Activated CD4-positive, alpha-beta T cell treated with anti-CD3 and anti-CD28 coated beads, Interleukin-2, amount 10 ng/mL, durations not matched to agents 24 days and 14 days (primary cell): ENCODE results near the gene GCNT4. TPM values are rescaled to one million over a fixed set of nuclear protein-coding genes. Genes with fewer than 3 reads are reported as not detected.
"Not testable (repeated sequence)": the region's sequence is repeated elsewhere in the genome, so short reads cannot be mapped to it uniquely, and the experiment has no call there.

Experiments
- DNase-seq: peaks from one replicate; pipeline ENCODE4 v3.0.0; 2022
- H3K27ac Mint-ChIP-seq: one replicate; pipeline ENCODE4 v1.8.0; 2022; ENCODE audit warnings: mild to moderate bottlenecking, mixed read lengths
- H3K27me3 Mint-ChIP-seq: one replicate; pipeline ENCODE4 v1.8.0; 2022; ENCODE audit warnings: mixed read lengths
- H3K36me3 Mint-ChIP-seq: one replicate; pipeline ENCODE4 v1.8.0; 2022; ENCODE audit warnings: low read depth, mild to moderate bottlenecking, mixed read lengths
- H3K4me1 Mint-ChIP-seq: one replicate; pipeline ENCODE4 v1.8.0; 2021; ENCODE audit warnings: mixed read lengths
- H3K4me3 Mint-ChIP-seq: one replicate; pipeline ENCODE4 v1.8.0; 2022; ENCODE audit warnings: mild to moderate bottlenecking, moderate library complexity, mixed read lengths
- H3K9me3 Mint-ChIP-seq: one replicate; pipeline ENCODE4 v1.8.0; 2021; ENCODE audit warnings: mixed read lengths
- intact Hi-C: fragments of 100-400 bp; cut with micrococcal nuclease; formaldehyde crosslinking; loops from one replicate; pipeline ENCODE4 v1.15.1; 2023
- total RNA-seq: library from RNA; stranded (reverse); gene quantifications from 2 replicates; pipeline ENCODE4 v1.2.3, GENCODE V29; 2022

The GCNT4 gene, protein sequence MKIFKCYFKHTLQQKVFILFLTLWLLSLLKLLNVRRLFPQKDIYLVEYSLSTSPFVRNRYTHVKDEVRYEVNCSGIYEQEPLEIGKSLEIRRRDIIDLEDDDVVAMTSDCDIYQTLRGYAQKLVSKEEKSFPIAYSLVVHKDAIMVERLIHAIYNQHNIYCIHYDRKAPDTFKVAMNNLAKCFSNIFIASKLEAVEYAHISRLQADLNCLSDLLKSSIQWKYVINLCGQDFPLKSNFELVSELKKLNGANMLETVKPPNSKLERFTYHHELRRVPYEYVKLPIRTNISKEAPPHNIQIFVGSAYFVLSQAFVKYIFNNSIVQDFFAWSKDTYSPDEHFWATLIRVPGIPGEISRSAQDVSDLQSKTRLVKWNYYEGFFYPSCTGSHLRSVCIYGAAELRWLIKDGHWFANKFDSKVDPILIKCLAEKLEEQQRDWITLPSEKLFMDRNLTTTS
- total RNA-seq: 0.52 and 0.70 TPM in 2 replicates

DNA sequence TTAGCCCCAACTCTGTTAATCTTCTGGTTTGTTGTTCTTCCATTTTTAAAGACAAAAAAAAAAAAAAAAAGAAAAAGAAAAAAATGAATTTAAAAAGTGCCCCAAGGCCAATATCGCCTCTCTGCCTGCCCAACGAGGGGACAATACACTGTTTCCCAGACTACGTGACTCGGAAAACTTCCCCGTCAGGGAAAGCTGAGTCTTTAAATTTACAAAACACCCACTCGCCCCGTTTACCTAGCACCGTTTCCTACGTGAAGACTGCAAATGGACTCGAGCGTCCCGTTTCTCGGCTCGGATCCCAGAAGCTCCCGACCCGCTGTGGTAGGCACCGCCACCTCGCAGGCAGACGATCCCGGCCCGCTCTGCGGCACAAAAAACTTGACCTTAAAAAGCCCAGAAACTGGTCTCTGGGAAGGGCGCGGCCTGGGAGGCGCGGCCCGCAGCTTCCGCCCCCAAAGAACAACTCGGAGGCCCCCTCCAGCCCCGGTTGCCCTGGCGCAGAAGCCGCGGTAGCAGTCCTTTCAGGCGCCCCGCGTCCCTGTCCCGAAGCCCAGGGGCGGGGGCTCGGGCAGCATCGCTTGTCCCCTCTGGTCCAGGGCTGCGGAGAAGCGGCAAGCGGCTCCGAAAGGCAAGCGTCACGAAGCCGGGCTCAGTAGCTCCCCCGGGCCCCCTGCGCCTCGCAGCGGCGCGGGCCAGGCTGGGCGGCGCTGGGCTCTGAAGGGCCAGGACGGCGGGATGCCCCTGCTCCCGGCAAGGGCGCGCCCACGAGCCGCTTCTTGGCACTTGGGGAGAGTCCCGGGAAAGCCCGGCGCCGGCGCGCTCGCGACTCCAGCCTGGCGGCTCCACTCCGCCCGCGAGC is at the start of gene GCNT4:
Gene GCNT4, minus strand, starts transcription at position 367 of the 862 bp plus-strand sequence. CDS start 22,521 bp downstream, outside the sequence.
- Mint-ChIP-seq H3K9me3 (no peaks in the 10 kb centered on the region), H3K27ac (peak within 1 kb of the TSS; percentile 75), H3K4me1 (peaks cover 59% of the 10 kb centered on the region), H3K4me3 (peak within 1 kb of the TSS; percentile 88), H3K36me3 (no peaks in the 10 kb centered on the region), H3K27me3 (peaks cover 15% of the 10 kb centered on the region)
- peak; percentile 82 for DNase-seq
- intact Hi-C loops: loop anchor here (1.0 to 10.0 kb wide), 8 partner anchors 185 to 1205 kb away; partner anchors contain the start of genes CERT1, GFM2, HMGCR and NSA2

DNA sequence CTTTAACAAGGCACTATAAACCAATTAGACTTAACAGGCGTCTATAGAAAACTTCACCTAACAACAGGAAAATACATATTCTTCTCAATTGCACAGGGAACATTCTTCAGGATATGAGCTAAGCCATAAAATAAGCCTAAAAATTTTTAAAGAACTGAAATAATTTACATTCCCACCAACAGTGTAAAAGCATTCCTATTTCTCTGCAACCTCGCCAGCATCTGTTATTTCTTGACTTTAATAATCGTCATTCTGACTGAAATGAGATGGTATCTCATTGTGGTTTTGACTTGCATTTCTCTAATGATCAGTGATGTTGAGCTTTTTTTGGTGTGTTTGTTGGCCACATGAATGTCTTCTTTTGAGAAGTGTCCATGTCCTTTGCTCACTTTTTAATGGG is 43.6 kb upstream of the GCNT4 start:
- H3K4me3 Mint-ChIP-seq, H3K27me3 Mint-ChIP-seq, H3K36me3 Mint-ChIP-seq, DNase-seq, H3K9me3 Mint-ChIP-seq, intact Hi-C loops, H3K4me1 Mint-ChIP-seq, H3K27ac Mint-ChIP-seq: not testable (repeated sequence)

DNA sequence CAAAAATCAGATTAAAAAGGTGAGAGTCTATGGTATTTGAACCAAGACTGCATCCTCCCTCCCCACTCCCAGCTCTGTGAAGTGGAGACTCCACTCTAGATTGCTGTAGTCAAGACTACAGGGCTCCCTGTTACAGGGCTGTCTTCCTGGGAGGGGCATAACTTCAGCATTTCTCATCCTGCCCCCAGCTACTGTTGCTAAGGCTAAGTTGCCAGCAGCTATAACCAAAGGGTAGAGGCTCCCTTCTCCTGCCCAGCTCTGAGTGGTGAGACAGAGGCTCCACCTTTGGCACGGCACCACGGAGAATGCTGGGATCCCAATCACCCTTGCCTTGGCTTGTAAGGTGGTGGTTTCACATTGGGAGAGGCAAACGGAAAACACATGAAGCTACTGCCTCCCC is 39.2 kb upstream of the GCNT4 start:
- intact Hi-C loops: no loop called here
- Mint-ChIP-seq H3K4me1 (peaks cover 9% of the 10 kb centered on the region), H3K27me3 (peaks cover 8% of the 10 kb centered on the region), H3K27ac (no peak overlapping the region), H3K9me3 (peaks cover 6% of the 10 kb centered on the region), H3K4me3 (no peak overlapping the region), H3K36me3 (no peaks in the 10 kb centered on the region)
- no peak for DNase-seq

DNA sequence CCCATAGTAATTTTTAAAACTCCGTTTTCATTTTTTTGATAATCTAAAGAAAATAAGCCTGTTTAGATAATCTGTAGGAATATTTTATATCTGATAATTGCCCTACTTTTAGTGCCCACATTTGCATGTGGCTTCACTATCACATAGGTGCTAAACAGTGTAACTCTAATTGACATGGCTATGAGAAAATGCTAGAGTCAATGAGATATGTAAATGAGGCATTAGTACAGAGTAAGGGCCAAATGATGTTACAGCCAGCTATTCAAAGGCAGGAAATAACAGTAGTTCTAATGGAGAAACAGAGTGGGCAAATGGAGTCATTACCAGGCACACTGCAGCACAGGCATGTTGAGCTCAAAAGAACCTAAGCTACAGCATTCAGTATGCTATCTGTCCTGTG is 37.3 kb upstream of the GCNT4 start:
- H3K27ac Mint-ChIP-seq: no peak overlapping the region

DNA sequence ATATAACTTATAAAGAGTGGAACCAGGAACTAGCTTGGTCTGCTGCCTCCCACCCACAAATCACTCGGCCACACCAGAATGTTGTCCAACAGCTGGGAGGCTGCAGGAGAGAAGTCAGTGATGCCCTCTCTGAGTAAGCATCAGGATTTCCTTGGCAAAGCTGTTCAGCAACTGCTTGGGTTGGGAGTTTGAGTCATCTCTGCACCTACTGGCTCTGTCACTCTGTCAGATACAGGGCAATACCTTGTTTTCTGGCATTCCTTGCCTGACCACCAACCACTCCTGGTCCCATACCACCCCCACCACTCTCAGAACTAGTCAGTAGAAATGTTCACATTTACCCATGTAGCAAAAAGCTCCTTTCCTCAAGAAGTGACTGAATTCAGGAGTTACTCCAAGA is 36.8 kb upstream of the GCNT4 start:
- H3K4me3 Mint-ChIP-seq: no peak overlapping the region
- no peak overlapping the region for H3K27ac Mint-ChIP-seq
- DNase-seq: no peak
- no peaks in the 10 kb centered on the region for H3K36me3 Mint-ChIP-seq
- intact Hi-C loops: loop anchor here (5.0 kb wide), 1 partner anchor 152 kb away; no protein-coding TSS in a partner anchor
- H3K27me3 Mint-ChIP-seq: peaks cover 8% of the 10 kb centered on the region
- peaks cover 6% of the 10 kb centered on the region for H3K9me3 Mint-ChIP-seq
- peaks cover 9% of the 10 kb centered on the region for H3K4me1 Mint-ChIP-seq

More for the DNA sequence above, 37.3 kb upstream of the GCNT4 start:
- intact Hi-C loops: loop anchor here (5.0 kb wide), 1 partner anchor 152 kb away; no protein-coding TSS in a partner anchor
- Mint-ChIP-seq H3K4me3 (no peak overlapping the region), H3K36me3 (no peaks in the 10 kb centered on the region), H3K4me1 (peaks cover 9% of the 10 kb centered on the region), H3K9me3 (peaks cover 6% of the 10 kb centered on the region), H3K27me3 (peaks cover 8% of the 10 kb centered on the region)
- no peak for DNase-seq

DNA sequence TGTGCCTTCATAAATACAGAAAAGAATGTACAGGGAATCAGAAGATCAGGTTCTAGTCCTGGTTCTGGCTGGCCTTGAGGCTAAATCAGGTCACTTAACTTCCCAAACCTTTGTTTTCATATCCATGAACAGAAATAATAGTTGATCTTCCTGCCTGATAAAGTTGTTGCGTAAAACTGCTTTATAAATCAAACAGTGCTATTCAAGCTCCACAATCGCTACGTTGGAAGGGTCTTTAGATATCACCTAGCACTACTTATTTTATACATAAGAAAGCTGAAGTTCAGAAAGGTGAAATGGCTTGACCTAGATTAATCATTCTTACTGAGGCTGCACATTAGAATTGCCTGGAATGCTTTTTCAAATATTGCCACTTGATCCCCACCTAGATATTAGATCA is 36.3 kb upstream of the GCNT4 start:
- intact Hi-C loops: loop anchor here (5.0 kb wide), 1 partner anchor 151 kb away; no protein-coding TSS in a partner anchor
- H3K4me3 Mint-ChIP-seq: no peak overlapping the region
- peaks cover 6% of the 10 kb centered on the region for H3K9me3 Mint-ChIP-seq
- peaks cover 8% of the 10 kb centered on the region for H3K27me3 Mint-ChIP-seq
- DNase-seq: no peak
- H3K27ac Mint-ChIP-seq: no peak overlapping the region
- H3K4me1 Mint-ChIP-seq: peaks cover 9% of the 10 kb centered on the region
- H3K36me3 Mint-ChIP-seq: no peaks in the 10 kb centered on the region

DNA sequence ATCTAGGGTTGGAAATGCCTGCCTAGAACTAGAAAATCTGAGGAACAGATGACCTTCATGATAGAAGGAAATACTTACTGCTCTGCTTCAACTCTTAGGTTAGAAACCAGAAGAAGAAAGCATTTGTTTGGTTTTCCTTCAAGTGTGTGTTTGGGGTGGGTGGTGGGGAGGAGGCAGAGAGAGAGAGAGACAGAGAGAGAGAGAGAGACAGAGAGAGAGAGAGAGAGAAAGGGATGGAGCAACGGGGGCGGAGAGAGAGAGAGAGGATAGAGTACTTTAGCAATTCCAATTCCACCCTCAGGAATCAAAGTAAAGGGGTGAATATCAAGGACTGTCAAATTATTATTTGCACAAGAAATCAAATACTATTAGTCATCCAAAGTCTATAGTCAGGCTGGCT is 29.2 kb upstream of the GCNT4 start:
- H3K9me3 Mint-ChIP-seq: no peaks in the 10 kb centered on the region
- DNase-seq: no peak
- intact Hi-C loops: no loop called here
- H3K27ac Mint-ChIP-seq: no peak overlapping the region
- H3K4me1 Mint-ChIP-seq: no peaks in the 10 kb centered on the region
- H3K36me3 Mint-ChIP-seq: no peaks in the 10 kb centered on the region
- H3K27me3 Mint-ChIP-seq: no peaks in the 10 kb centered on the region
- no peak overlapping the region for H3K4me3 Mint-ChIP-seq

DNA sequence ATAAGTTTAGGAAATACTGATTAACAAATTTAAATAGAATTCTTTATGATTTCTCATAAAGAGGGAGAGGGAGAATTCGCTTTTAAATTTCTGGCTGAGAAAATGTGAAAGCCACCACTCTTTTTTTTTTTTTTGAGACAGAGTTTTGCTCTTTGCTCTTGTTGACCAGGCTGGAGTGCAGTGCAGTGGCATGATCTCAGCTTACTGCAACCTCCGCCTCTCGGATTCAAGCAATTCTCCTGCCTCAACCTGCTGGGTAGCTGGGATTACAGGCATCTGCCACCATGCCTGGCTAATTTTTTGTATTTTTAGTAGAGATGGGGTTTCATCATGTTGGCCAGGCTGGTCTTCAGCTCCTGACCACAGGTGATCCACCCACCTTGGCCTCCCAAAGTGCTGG is 27.0 kb upstream of the GCNT4 start:
- DNase-seq, H3K27ac Mint-ChIP-seq, H3K36me3 Mint-ChIP-seq, intact Hi-C loops, H3K4me3 Mint-ChIP-seq, H3K4me1 Mint-ChIP-seq, H3K27me3 Mint-ChIP-seq, H3K9me3 Mint-ChIP-seq: not testable (repeated sequence)

DNA sequence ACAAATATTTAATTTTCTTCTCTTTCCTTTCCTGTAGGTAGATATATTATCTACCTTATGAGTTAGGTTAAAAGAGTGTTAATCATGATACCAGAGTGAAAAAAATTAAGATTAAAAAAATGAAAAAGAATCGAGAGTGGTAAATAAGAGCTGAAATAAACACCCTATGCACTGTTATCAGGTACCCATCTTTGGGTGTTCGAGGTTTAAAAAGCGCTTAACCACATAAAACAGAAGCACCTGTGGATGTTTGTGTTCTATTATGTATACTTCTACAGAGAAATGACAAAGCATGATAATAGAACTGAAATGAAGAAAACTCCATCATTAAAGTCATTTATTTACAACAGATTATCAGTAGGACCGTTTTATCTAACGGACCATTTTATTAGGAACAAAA is 25.7 kb upstream of the GCNT4 start:
- Mint-ChIP-seq H3K4me3 (no peak overlapping the region), H3K9me3 (no peaks in the 10 kb centered on the region), H3K36me3 (no peaks in the 10 kb centered on the region), H3K4me1 (peaks cover 2% of the 10 kb centered on the region), H3K27ac (no peak overlapping the region), H3K27me3 (no peaks in the 10 kb centered on the region)
- DNase-seq: no peak
- intact Hi-C loops: no loop called here

DNA sequence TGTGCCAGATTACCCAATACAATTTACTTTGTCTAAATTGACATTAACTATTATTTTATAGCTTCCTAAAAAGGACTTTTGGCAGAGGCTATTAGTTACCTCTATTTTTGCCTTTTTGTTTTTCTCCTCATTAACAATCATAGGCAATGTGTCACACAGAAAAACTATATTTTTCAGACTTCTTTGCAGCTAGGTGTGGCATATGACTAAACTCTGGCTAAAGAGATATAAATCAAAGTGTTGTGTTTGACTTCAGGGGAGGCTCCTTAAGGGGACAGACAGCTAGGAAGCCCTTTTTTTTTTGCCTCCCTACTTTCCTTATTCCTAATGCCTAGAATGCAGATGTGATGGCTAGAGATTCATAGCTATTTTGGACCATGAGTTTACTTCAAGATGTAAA is 19.7 kb upstream of the GCNT4 start:
- Mint-ChIP-seq H3K27ac (no peak overlapping the region), H3K9me3 (peaks cover 8% of the 10 kb centered on the region), H3K27me3 (no peaks in the 10 kb centered on the region), H3K4me1 (peaks cover 2% of the 10 kb centered on the region), H3K36me3 (no peaks in the 10 kb centered on the region), H3K4me3 (no peak overlapping the region)
- intact Hi-C loops: no loop called here
- no peak for DNase-seq

DNA sequence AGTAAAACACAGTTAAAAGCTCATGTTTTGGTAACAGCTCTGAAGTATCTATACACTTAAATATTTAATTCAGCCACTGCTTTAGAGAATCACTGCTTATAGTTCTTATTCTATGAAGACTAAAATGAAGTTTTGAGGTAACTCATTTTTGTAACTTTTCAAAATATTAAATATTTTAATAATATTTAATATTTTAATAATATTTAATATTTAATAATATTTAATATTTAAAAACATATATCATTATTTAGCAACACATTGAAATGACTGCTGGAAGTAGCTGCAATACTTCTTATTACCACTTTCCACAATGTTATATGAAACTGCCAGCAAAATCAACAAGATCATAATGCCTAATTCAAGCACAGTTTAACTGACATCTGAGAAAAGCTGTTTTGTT is 18.7 kb upstream of the GCNT4 start:
- no peak overlapping the region for H3K4me3 Mint-ChIP-seq
- DNase-seq: no peak

DNA sequence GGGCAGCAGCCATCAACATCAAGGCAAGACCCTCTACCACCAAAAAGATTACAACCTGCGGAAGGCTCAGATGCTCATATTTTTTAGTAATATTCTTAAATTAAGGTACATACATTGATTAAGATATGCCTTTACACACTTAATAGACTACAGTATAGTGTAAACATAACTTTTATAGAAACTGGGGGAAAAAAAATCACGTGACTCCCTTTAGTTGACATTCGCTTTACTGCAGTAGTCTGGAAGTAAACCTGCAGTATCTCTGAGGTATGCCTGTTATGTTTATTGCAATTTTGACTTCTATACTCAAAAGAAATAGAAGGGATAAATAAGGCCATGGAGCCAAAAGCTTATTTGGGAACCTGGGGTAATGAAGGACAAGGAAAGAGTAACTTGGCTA is 15.1 kb upstream of the GCNT4 start:
- Mint-ChIP-seq H3K27ac (no peak overlapping the region), H3K4me3 (no peak overlapping the region), H3K9me3 (peaks cover 8% of the 10 kb centered on the region), H3K36me3 (no peaks in the 10 kb centered on the region), H3K27me3 (no peaks in the 10 kb centered on the region), H3K4me1 (peaks cover 7% of the 10 kb centered on the region)
- DNase-seq: no peak
- intact Hi-C loops: no loop called here

More for the DNA sequence above, 18.7 kb upstream of the GCNT4 start:
- Mint-ChIP-seq H3K9me3 (peaks cover 8% of the 10 kb centered on the region), H3K27me3 (no peaks in the 10 kb centered on the region), H3K4me1 (peaks cover 2% of the 10 kb centered on the region), H3K36me3 (no peaks in the 10 kb centered on the region), H3K27ac (no peak overlapping the region)
- intact Hi-C loops: no loop called here

DNA sequence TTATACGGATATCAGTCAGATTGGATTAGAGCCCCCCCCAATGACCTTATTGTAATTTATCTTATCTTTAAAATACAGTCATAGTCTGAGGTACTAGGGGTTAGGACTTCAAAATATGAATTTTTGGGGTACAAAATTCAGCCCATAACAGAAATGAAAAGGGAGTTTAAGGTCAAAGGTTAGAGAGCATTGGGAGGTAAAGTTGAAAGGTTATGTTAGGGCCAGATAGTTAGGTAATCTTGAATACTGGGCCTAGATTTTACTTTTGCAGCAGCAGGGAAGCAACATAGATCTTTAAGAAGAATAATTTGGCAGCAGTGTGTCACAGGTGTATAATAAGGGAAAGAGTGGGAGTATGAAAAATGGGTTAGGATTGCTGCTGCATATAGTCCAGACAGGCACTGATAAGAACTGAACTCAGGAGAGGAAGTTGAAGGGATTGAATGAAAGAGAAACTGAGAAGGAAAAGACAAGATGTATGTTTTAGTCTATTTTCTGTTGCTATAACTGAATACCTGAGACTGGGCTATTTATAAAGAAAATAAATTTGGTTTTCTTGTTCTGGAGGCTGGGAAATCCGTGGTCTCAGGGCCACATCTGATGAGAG is 10.7 kb upstream of the GCNT4 start:
- H3K9me3 Mint-ChIP-seq: no peaks in the 10 kb centered on the region
- peaks cover 24% of the 10 kb centered on the region for H3K4me1 Mint-ChIP-seq
- H3K27ac Mint-ChIP-seq: no peak overlapping the region
- DNase-seq: peak; percentile 28
- no peak overlapping the region for H3K4me3 Mint-ChIP-seq
- no peaks in the 10 kb centered on the region for H3K36me3 Mint-ChIP-seq
- no peaks in the 10 kb centered on the region for H3K27me3 Mint-ChIP-seq
- intact Hi-C loops: no loop called here
